HS-5 (cell line): ENCODE results near the gene ARID2.

ENCODE experiments used
- DNase-seq: peaks from one replicate; pipeline ENCODE4 v3.0.0-alpha.2; 2012; ENCODE audit warnings: low read depth

The ARID2 gene

DNA sequence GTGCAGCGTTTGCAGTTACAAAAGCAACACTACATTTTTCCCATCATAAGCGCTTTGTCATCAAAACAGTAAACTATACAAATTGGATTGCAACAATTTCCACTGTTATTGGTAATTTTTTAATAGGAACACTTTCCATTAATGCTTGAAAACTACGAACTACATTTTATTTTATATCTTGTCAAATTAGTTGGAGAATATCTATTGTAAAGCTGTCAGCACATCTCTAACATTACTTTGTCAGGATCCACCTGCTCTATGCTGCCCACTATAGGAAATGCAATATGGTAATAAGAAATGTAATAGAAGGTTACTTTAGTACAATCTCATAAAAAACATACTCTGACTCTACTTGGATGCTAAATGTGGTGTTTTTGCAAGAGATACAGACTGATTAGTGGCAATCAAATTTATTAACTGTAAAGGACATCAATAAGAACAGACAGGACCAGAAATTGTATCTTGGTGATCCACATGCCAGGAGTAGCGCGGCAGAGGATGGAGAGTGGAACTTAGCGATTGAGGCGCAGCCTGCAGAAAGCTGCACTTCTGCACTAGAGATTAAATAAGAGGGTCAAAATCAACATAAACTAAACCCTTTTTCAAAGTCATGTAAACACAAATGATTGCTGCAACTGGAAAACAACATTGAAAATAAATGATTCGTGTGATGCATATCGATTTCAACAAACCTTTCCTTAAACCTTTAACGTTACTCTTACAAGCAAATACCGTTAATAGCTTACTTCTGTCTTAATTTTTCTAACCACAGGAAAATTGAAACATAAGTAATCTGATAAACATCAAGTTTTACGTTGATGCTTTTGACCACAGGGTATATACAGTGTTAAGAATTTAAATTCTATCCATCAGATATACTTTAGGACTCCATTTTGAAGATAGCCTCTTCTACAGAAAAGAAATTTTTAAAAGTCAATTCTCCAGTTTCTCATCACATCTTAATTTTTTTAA lies 3.6 kb upstream of the ARID2 start:
- DNase-seq = peak; percentile 43

DNA sequence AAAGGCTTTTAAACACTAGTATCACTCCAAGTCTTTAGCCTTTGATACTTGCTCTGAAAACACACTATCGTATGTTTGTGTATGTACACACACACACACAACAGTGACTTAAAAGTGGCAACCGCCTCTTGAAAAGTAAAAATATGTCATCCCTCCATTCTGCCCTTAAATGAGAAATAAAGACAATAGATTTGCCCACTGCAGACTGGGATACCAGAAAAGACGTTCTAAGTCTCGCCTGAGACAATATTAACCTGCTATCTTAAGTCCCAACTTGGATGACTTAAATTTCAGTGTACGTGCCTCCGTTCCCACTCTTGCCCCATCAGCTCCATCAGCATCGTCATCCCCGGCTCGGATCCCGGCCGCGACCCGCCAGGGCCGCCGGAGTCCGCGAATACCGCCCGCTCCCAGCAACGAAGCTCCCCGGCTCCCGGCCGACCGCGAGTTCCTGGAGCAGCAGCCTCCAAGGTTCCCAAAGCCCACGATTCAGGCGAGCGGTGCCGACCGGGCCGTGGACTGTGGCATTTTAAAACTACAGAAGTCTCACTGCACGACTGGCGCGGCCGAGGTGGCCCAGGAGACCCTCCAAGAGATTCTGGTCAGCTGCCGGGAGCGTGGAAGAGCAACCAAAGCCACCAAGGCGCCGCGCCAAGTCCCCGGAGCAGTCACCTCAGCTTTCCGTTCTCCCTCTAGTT lies 2.8 kb upstream of the ARID2 start:
- no peak for DNase-seq

- DNase-seq = peak; percentile 94
These were observed 2.1 kb upstream of the ARID2 start for GRCh38 chr12:45727301-45727979.

DNA sequence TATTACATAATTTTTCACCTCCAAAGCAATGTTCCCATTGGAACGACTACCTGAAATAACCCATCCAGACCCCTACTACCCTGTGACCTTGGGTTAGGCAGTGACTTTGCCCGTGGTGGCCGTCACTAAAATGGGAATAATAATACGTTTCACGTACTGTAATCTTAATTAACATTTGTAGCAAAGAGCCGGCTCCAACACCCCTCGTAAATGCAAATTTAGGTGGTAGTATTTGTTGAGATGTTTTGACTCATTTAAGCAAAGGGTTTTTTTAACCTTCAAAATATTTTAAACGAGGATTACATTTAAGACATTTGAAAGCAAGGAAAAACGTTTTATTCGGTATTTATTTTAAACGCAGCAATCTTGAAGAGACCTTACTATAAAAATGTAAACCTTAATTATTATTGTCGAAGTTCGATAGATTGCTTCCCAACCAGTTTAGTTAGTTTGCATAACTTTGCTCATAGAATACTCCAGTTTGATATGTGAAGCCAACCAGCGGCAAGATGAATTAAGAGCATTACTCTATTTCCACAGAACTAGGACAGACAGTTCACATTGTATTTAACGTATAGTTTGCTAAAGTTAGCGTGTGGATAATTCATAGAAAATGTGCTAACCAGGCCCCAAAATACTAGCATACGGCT lies 1.4 kb upstream of the ARID2 start:
- peak; percentile 47 for DNase-seq

DNA sequence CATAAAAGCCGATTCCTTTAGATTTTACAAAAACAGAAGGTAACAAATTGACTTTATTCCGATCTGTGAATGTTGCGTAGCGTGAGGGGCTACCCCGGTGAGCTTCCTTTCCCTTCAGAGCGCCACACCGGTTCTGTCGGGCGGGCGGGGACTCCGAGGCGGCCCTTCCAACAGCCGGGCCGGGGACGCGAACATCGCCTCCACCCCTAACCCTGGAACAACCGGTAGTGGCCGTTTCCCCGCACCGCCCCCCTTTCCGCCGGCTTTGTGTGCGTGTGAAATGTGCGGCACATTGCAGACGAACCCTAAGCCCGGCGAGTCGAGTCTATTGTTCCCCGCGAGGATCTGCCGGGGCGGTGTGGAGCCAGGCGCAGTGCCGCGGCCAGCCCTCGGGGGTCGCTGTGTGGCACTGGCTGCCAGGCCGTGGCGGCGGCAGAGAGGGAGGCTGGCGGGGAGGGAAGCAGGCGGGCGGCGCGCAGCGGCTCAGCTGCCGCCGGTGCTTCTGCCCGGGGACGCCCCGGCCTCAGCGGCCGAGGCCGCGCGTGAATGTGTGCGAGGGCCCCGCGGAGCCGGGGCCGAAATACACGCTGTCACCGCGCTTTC lies 775 bp upstream of the ARID2 start:
- peak; percentile 77 for DNase-seq

DNA sequence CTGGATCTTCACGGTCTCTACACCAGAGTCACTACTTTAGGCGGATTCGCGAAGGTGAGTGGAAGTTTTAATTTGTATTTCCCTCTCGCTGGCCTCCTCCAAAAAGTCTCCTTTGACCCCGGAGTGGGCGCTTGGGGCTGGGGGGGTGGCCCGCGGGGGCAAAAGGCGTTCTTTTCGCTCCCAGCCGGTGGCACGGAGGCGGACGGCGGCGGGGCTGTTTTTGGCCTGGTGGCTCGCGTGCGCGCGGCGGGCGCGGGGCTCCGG lies 510 bp downstream of the ARID2 start:
- no peak for DNase-seq

GRCh38 chr12:45730348-45731189 lies 1.1 kb downstream of the ARID2 start:
- peak; percentile 33 for DNase-seq

GRCh38 chr12:45731190-45731775 lies 1.8 kb downstream of the ARID2 start:
- no peak for DNase-seq

DNA sequence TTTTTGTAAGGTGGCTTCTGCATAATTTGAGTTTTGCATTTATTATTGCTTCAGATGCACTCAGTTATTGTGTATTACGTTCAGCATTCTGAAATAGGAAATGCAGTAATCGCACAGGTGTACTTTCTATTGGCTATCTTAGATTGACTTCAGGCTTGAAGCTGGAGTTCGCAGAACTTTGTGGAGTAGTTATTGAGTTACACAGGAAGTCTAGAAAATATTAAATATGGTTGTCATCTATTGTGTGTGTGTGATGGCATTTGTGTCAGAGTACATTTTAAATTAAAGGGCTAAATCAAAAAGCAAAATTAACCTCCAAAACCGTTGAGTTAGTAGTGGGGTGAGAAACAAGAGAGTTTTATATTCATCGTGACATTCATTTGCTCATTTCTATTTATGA lies 2.7 kb downstream of the ARID2 start:
- DNase-seq = no peak

- DNase-seq = no peak
These were observed 3.4 kb downstream of the ARID2 start for GRCh38 chr12:45732936-45733335.

GRCh38 chr12:45737638-45738037 lies 8.1 kb downstream of the ARID2 start:
- DNase-seq = no peak

- DNase-seq = no peak
These were observed 13.1 kb downstream of the ARID2 start for GRCh38 chr12:45742590-45742989.

DNA sequence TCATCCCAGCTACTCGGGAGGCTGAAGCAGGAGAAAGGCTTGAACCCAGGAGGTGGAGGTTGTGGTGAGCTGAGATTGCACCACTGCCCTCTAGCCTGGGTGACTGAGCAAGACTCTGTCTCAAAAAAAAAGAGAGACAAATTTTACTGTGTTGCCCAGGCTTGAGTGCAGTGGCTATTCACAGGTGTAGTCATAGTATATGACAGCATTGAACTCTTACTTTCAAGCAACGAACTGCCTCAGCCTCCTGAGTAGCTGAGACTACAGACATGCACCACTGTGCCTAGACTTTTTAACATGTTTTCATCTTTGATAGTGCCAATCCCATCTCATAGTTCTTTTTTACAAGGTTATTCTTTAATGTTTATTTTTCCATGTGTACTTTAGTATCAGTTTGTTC lies 13.7 kb downstream of the ARID2 start:
- DNase-seq = no peak

- no peak for DNase-seq
These were observed 16.4 kb downstream of the ARID2 start for GRCh38 chr12:45745861-45746277.

DNA sequence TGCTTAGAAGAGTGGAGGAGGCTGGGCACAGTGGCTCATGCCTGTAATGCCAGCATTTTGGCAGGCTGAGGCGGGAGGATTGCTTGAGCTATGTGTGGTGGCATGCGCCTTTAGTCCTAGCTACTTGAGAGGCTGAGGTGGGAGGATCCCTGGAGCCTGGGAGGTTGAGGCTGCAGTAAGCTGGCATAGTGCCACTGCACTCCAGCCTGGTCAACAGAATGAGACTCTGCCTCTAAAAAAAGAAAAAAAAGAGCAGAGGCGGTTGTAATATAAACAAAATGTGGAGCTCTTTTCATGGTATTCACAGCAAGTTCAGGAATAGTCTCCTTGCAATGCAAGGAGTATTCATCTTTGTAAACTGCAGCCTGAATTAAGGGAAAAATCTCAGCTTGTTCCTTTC lies 27.2 kb downstream of the ARID2 start:
- no peak for DNase-seq

DNA sequence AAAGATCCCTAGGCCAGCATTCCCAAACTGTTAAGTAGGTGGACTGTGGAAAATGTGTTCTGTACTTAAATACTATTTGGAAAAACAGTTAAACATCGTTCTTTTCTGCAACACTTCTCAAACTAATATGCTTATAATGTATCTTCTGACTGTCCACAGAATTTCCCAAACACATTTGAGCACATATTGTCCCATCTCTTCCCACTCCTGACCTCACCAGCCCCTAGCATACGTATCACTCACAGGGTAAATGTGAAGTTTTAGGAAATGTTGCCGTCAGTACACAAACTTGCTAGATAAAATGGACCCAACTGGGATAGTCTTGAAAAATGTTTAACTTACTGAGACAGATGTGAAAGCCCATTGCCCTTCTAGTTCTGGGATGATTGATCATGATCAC lies 27.7 kb downstream of the ARID2 start:
- DNase-seq = no peak

DNA sequence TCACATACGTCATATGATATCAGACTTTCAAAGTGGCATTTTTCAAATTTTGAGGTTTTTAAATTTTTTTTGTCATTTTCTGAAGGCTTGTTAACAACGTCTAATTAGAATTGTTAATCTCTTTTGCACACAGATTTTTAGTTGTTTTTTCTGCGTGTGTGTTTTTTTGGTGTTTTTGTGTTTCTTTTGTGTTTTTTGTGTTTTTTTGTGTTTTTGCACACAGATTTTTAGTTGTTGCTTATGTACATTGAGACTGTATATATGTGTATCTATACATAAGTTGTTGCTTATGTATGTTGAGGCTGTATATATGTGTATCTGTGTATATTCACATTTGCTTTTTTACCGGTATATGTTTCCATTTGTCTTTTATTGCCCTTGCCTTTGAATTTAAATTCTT lies 30.8 kb downstream of the ARID2 start:
- DNase-seq = no peak

- no peak for DNase-seq
These were observed 32.9 kb downstream of the ARID2 start for GRCh38 chr12:45762185-45763110.

DNA sequence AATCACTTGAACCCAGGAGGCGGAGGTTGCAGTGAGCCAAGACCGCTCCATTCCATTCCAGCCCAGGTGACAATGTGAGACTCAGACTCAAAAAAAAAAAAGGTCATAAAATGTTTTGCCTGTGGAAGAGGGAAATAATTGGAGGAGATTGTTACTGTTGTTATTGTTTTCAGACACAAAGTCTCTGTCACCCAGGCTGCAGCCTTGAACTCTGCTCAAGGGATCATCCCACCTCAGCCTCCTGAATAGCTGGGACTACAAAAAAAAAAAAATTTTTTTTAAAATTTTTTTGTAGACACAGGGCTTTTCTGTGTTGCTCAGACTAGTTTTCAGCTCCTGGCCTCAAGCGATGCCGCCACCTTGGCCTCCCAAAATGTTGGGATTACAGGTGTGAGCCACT lies 33.9 kb downstream of the ARID2 start:
- DNase-seq = no peak

GRCh38 chr12:45768194-45768593 lies 38.7 kb downstream of the ARID2 start:
- no peak for DNase-seq
